ENCODE data around the gene ANKRD55.

DNA sequence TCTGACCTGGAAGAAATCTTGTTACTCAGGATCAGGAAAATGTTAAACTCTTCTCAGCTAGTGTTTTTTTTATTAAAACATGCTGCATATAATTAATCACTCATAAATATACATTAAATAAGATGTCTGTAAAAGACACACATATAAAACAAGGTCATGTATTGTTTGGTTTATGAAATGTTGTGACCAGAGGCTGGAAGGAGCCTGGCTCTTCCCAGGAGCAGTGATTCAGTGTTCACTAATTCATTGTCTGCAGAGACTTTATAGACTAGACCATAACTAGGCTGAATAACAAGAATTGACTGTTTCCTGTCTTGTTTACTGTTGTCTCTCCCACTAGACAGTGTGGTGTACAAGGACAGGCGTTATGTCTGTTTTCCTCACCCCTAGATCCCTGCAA, 49.1 kb upstream of the ANKRD55 start:
- TF ChIP-seq, protein P1, sequence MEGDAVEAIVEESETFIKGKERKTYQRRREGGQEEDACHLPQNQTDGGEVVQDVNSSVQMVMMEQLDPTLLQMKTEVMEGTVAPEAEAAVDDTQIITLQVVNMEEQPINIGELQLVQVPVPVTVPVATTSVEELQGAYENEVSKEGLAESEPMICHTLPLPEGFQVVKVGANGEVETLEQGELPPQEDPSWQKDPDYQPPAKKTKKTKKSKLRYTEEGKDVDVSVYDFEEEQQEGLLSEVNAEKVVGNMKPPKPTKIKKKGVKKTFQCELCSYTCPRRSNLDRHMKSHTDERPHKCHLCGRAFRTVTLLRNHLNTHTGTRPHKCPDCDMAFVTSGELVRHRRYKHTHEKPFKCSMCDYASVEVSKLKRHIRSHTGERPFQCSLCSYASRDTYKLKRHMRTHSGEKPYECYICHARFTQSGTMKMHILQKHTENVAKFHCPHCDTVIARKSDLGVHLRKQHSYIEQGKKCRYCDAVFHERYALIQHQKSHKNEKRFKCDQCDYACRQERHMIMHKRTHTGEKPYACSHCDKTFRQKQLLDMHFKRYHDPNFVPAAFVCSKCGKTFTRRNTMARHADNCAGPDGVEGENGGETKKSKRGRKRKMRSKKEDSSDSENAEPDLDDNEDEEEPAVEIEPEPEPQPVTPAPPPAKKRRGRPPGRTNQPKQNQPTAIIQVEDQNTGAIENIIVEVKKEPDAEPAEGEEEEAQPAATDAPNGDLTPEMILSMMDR (IDR thresholded peaks at IDR 0.05): no peak
- TF ChIP-seq POLR2A (IDR thresholded peaks at IDR 0.05): no peak
